ENCODE data around the gene PPARD. TPM values are rescaled to one million over a fixed set of nuclear protein-coding genes. Genes with fewer than 3 reads are reported as not detected.
A peak's percentile ranks its signal among the peaks of the same experiment; 100 is the strongest.

PPARD gene
- total RNA-seq, 6 experiments from 2014 or later: 5.2 to 18.8 (median 5.9) TPM

DNA sequence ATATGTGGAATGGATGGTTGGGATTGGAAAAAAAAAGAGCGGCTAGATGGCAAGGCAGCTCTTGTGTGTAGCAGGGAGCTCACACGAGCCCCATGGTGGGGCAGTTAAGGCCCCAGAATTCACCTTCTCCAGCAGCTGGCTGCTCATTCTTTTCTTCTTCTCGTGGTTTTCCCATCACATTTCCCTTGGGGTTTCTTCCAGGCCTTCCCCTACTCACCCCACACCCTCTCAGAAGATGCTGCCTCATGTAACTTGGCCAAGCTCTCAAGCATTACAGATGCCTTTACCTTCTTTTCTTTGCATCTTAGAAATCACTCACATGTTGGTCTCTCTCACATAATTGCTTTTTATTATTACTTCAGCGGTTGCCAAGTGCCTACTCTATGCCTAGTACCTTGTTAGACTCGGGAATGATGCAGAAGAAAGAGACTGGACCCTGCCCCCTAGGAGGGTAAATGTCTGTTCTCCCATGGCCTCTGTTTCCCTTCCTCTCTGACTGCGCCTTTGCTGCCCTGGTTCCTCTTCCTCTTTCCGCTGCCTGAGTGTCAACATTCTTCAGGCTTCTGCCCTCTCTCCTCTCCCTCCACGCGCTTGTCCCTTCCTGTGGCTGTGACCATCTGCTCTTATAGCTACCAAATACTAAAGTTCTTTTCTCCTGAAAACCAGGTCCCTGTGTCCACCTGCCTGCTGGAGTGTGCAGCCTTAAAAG, 28.6 kb downstream of the PPARD start:
- ATAC-seq (peak; percentile 27 to 72 (median 52)), DNase-seq (peak; percentile 31 to 62 (median 57))
- Histone ChIP-seq H3K4me1 (peaks cover 2 to 28% (median 17%) of the 10 kb centered on the region in 4 donors), H3K27ac (peak overlapping the region in 2 of 3 donors; percentile 21 to 33), H3K9me3 (no peaks in the 10 kb centered on the region), H3K36me3 (no peaks in the 10 kb centered on the region), H3K4me3 (no peak overlapping the region), H3K27me3 (no peaks in the 10 kb centered on the region)
- intact Hi-C loops (cut with DNase I): no loop called here
- TF ChIP-seq POLR2A (IDR thresholded peaks at IDR 0.05) (no peak), CTCF (IDR thresholded peaks at IDR 0.05) (no peak)
- 42% methylated on average over 7 of the region's 9 CpGs for WGBS (ENCODE audit: insufficient coverage, low coverage, low lambda C conversion rate, missing lambda C conversion rate)

- intact Hi-C loops (cut with DNase I): no loop called here
- no peaks in the 10 kb centered on the region for H3K9me3 ChIP-seq
- peak overlapping the region in 1 of 3 donors; percentile 21 for H3K27ac ChIP-seq
- 55% methylated on average over 7 of the region's 8 CpGs for WGBS (ENCODE audit: insufficient coverage, low coverage, low lambda C conversion rate, missing lambda C conversion rate)
- peaks cover 2 to 28% (median 17%) of the 10 kb centered on the region in 4 donors for H3K4me1 ChIP-seq
- no peaks in the 10 kb centered on the region for H3K36me3 ChIP-seq
- H3K27me3 ChIP-seq: no peaks in the 10 kb centered on the region
- no peak overlapping the region for H3K4me3 ChIP-seq
- DNase-seq (peak in 1 of 3 donors; percentile 70), ATAC-seq (peak; percentile 67 to 88 (median 81))
- TF ChIP-seq CTCF (IDR thresholded peaks at IDR 0.05) (no peak), POLR2A (IDR thresholded peaks at IDR 0.05) (no peak)
Measured at GRCh38 chr6:35371494-35372262, 29.3 kb downstream of the PPARD start.

GRCh38 chr6:35372633-35373032, 30.3 kb downstream of the PPARD start:
- peaks cover 2 to 28% (median 17%) of the 10 kb centered on the region in 4 donors for H3K4me1 ChIP-seq
- no peak for ATAC-seq

GRCh38 chr6:35376281-35376680, 33.9 kb downstream of the PPARD start:
- Histone ChIP-seq H3K9me3 (no peaks in the 10 kb centered on the region), H3K36me3 (no peaks in the 10 kb centered on the region), H3K4me3 (no peak overlapping the region), H3K27ac (no peak overlapping the region), H3K27me3 (no peaks in the 10 kb centered on the region), H3K4me1 (peaks cover 2 to 10% (median 6%) of the 10 kb centered on the region in 4 donors)
- no peak for ATAC-seq
- WGBS (ENCODE audit: insufficient coverage, low coverage, low lambda C conversion rate, missing lambda C conversion rate): 60% methylated on average over 1 of the region's 2 CpGs
- TF ChIP-seq CTCF (IDR thresholded peaks at IDR 0.05) (no peak), POLR2A (IDR thresholded peaks at IDR 0.05) (no peak)
- DNase-seq: no peak
- intact Hi-C loops (cut with DNase I): no loop called here

More at GRCh38 chr6:35372633-35373032, 30.3 kb downstream of the PPARD start:
- H3K4me3 ChIP-seq: no peak overlapping the region
- TF ChIP-seq CTCF (IDR thresholded peaks at IDR 0.05) (no peak), POLR2A (IDR thresholded peaks at IDR 0.05) (no peak)
- intact Hi-C loops (cut with DNase I): no loop called here
- DNase-seq: no peak
- no peaks in the 10 kb centered on the region for H3K9me3 ChIP-seq
- H3K27ac ChIP-seq: no peak overlapping the region
- no peaks in the 10 kb centered on the region for H3K36me3 ChIP-seq
- no peaks in the 10 kb centered on the region for H3K27me3 ChIP-seq
